KBM-7 (cell line): Measurements from ENCODE around the gene ZSCAN20.
A peak's percentile ranks its signal among the peaks of the same experiment; 100 is the strongest.

Experiments
- DNase-seq: peaks from one replicate; pipeline ENCODE4 v3.0.0-alpha.2; 2015
- in situ Hi-C: fragments of 300-500 bp; cut with MboI; formaldehyde crosslinking; loops from 2 replicates; pipeline ENCODE4 v1.14.3; 2020; ENCODE audit warnings: low sequenced_read_pairs, low pct_unique_long_range_greater_than_20kb, mixed read lengths

The ZSCAN20 gene

GRCh38 chr1:33516891-33517567 is 44.6 kb downstream of the ZSCAN20 start:
- in situ Hi-C loops: no loop called here
- no peak for DNase-seq

GRCh38 chr1:33517596-33518250 is 45.3 kb downstream of the ZSCAN20 start:
- in situ Hi-C loops: no loop called here
- no peak for DNase-seq

- in situ Hi-C loops: no loop called here
- DNase-seq: peak; percentile 21
Observed at GRCh38 chr1:33519240-33519884, 46.9 kb downstream of the ZSCAN20 start.

- in situ Hi-C loops: no loop called here
- DNase-seq: peak; percentile 3
Observed at GRCh38 chr1:33524586-33524985, 52.1 kb downstream of the ZSCAN20 start.

- DNase-seq: no peak
- in situ Hi-C loops: no loop called here
Observed at GRCh38 chr1:33527934-33528333, 55.5 kb downstream of the ZSCAN20 start.

- DNase-seq: no peak
- in situ Hi-C loops: no loop called here
Observed at GRCh38 chr1:33529957-33530356, 57.5 kb downstream of the ZSCAN20 start.

- DNase-seq: no peak
- in situ Hi-C loops: no loop called here
Observed at GRCh38 chr1:33532250-33532649, 59.8 kb downstream of the ZSCAN20 start.

- in situ Hi-C loops: no loop called here
- no peak for DNase-seq
Observed at GRCh38 chr1:33532936-33533335, 60.5 kb downstream of the ZSCAN20 start.

GRCh38 chr1:33535334-33535733 is 62.9 kb downstream of the ZSCAN20 start:
- in situ Hi-C loops: no loop called here

GRCh38 chr1:33537885-33538284 is 65.4 kb downstream of the ZSCAN20 start:
- in situ Hi-C loops: no loop called here
- no peak for DNase-seq

More at GRCh38 chr1:33535334-33535733, 62.9 kb downstream of the ZSCAN20 start:
- no peak for DNase-seq

- in situ Hi-C loops: no loop called here
Observed at GRCh38 chr1:33541966-33542365, 69.5 kb downstream of the ZSCAN20 start.

More at GRCh38 chr1:33541966-33542365, 69.5 kb downstream of the ZSCAN20 start:
- no peak for DNase-seq
